HepG2 (cell line): ENCODE measurements around the gene PSMA7. TPM values are rescaled to one million over a fixed set of nuclear protein-coding genes. Genes with fewer than 3 reads are reported as not detected.

ENCODE experiments used
- AFF4 ChIP-seq: sonication (generic); formaldehyde crosslinking; IDR thresholded peaks from 2 replicates; pipeline ENCODE4 v1.4.0; 2020; ENCODE audit warnings: missing genetic modification reagents
- EZH2 ChIP-seq: conservative IDR thresholded peaks from 2 replicates; pipeline ENCODE4 v1.6.1; 2012; ENCODE audit warnings: mild to moderate bottlenecking, low read depth, low read length, moderate library complexity
- HDAC6 ChIP-seq: fragments of 200-600 bp; sonication (generic); IDR thresholded peaks from 2 replicates; pipeline ENCODE4 v1.7.0; 2017; ENCODE audit warnings: mild to moderate bottlenecking, antibody characterized with exemption, low read length, low read depth
- HIC2 ChIP-seq: sonication (generic); formaldehyde crosslinking; IDR thresholded peaks from 2 replicates; pipeline ENCODE4 v1.9.0; 2022; ENCODE audit warnings: low read depth, missing genetic modification reagents
- HNF4A ChIP-seq: sonication (generic); formaldehyde crosslinking; IDR thresholded peaks from 2 replicates; pipeline ENCODE4 v1.4.0; 2020; ENCODE audit warnings: missing genetic modification reagents
- HOXA9 ChIP-seq: sonication (generic); formaldehyde crosslinking; IDR thresholded peaks from 2 replicates; pipeline ENCODE4 v1.8.1; 2022; ENCODE audit warnings: missing genetic modification reagents, mild to moderate bottlenecking, moderate library complexity, borderline replicate concordance
- NCOA2 ChIP-seq: sonication (generic); formaldehyde crosslinking; IDR thresholded peaks from 2 replicates; pipeline ENCODE4 v1.8.0; 2022; ENCODE audit warnings: inconsistent platforms
- PCBP1 ChIP-seq: fragments of 200-400 bp; formaldehyde crosslinking; IDR thresholded peaks from 2 replicates; pipeline ENCODE4 v1.6.1; 2017; ENCODE audit warnings: mild to moderate bottlenecking, low read depth, low read length, borderline replicate concordance
- PRDM10 ChIP-seq: sonication (generic); formaldehyde crosslinking; IDR thresholded peaks from 2 replicates; pipeline ENCODE4 v1.4.0; 2020; ENCODE audit warnings: low read depth, missing genetic modification reagents
- SP140L ChIP-seq: sonication (generic); formaldehyde crosslinking; IDR thresholded peaks from 2 replicates; pipeline ENCODE4 v1.4.0; 2020; ENCODE audit warnings: missing genetic modification reagents, borderline replicate concordance
- ZIK1 ChIP-seq: sonication (generic); formaldehyde crosslinking; IDR thresholded peaks from 2 replicates; pipeline ENCODE4 v1.5.0; 2020; ENCODE audit warnings: mild to moderate bottlenecking, low read depth, missing genetic modification reagents, borderline replicate concordance
- ZNF629 ChIP-seq: sonication (generic); formaldehyde crosslinking; conservative IDR thresholded peaks from 2 replicates; pipeline ENCODE4 v1.5.0; 2020; ENCODE audit warnings: missing genetic modification reagents
- ZNF644 ChIP-seq: IDR thresholded peaks from 2 replicates; pipeline ENCODE4 v1.6.1; 2016; ENCODE audit warnings: low read depth
- ZNF691 ChIP-seq: sonication (generic); formaldehyde crosslinking; IDR thresholded peaks from 2 replicates; pipeline ENCODE4 v1.4.0; 2020; ENCODE audit warnings: missing genetic modification reagents, low read depth, mild to moderate bottlenecking, borderline replicate concordance
- ZNF710 ChIP-seq: sonication (generic); formaldehyde crosslinking; IDR thresholded peaks from 2 replicates; pipeline ENCODE4 v1.5.0; 2020; ENCODE audit warnings: mild to moderate bottlenecking, missing genetic modification reagents, borderline replicate concordance
- ZNF792 ChIP-seq: IDR thresholded peaks from 2 replicates; pipeline ENCODE4 v1.6.1; 2016
- polyA plus RNA-seq, 8 experiments: library from polyadenylated mRNA; depleted of rRNA in 3 of 8; stranded (reverse) in 7 of 8; unstranded in 1 of 8; fragments of >200 nt; fragmentation: Illumina TruSeq in 4 of 8; extraction: Trizol in 4 of 8; gene quantifications; 2 replicates each; pipeline versions ENCODE4 v1.2.1 to v1.2.3, GENCODE V29; 2011 to 2016; ENCODE audit warnings: low read depth in 4 of 8, missing spikeins in 1 of 8, mixed read lengths in 1 of 8; ENCODE audit not compliant: insufficient read depth in 1 of 8
- total RNA-seq, 5 experiments: library from RNA; depleted of rRNA; stranded (reverse); fragments of >200 nt; fragmentation: Illumina TruSeq; extraction: Trizol; gene quantifications; 2 replicates each; pipeline ENCODE4 v1.2.3, GENCODE V29; 2016; ENCODE audit warnings: low read depth in 1 of 5

PSMA7 gene
- total and polyA plus RNA-seq, 2 of the 13 experiments (the other 11 are each of a cell fraction or from before 2014, with no cell fraction given) = 531 to 631 TPM

- TF ChIP-seq PRDM10 (CRISPR knock-in tag) (no peak; the same call in 1 of the 2 replicates), HNF4A (CRISPR knock-in tag) (no peak), SP140L (CRISPR knock-in tag) (no peak), ZNF792 (no peak), EZH2 (no peak), NCOA2 (CRISPR knock-in tag) (no peak; the same call in 1 of the 2 replicates), PCBP1 (no peak), ZNF644 (CRISPR knock-in tag) (no peak), HDAC6 (no peak), ZNF710 (CRISPR knock-in tag) (no peak), HIC2 (no peak), HOXA9 (CRISPR knock-in tag) (no peak), ZNF629 (no peak), ZIK1 (peak; percentile 33; the same call in 1 of the 2 replicates), ZNF691 (CRISPR knock-in tag) (no peak), AFF4 (CRISPR knock-in tag) (no peak)
Measured at GRCh38 chr20:62141397-62142251, 1.6 kb downstream of the PSMA7 start (continued).
